GM23338 (cell line): ENCODE measurements around the gene TNPO1. TPM values are rescaled to one million over a fixed set of nuclear protein-coding genes. Genes with fewer than 3 reads are reported as not detected.

Experiments
- ATAC-seq: fragments of 200-7000 bp; cut with Tn5 transposase; 3 replicates; pipeline ENCODE4 v1.9.1; 2020
- DNase-seq: peaks from one replicate; pipeline ENCODE4 v3.0.0-alpha.2; 2015; ENCODE audit warnings: low spot score
- H2AFZ ChIP-seq: fragments of 200-600 bp; sonication (generic); 2 replicates; pipeline ENCODE4 v1.8.0; 2016; ENCODE audit warnings: antibody characterized with exemption, mild to moderate bottlenecking, moderate library complexity
- H3F3A ChIP-seq: fragments of 200-600 bp; sonication (generic); replicated peaks from 2 replicates; pipeline ENCODE4 v1.8.0; 2017; ENCODE audit warnings: antibody characterized with exemption, mixed run types, low read depth
- H3K27ac ChIP-seq: fragments of 200-600 bp; sonication (generic); 2 replicates; pipeline ENCODE4 v1.6.1; 2016; ENCODE audit warnings: low read depth
- H3K27me3 ChIP-seq: fragments of 200-600 bp; sonication (generic); 2 replicates; pipeline ENCODE4 v1.8.0; 2016; ENCODE audit warnings: mild to moderate bottlenecking, mixed run types, moderate library complexity; ENCODE audit not compliant: insufficient read depth
- H3K36me3 ChIP-seq: fragments of 200-600 bp; sonication (generic); 2 replicates; pipeline ENCODE4 v1.8.0; 2016; ENCODE audit warnings: mild to moderate bottlenecking; ENCODE audit not compliant: insufficient read depth
- H3K4me1 ChIP-seq: fragments of 200-600 bp; sonication (generic); 2 replicates; pipeline ENCODE4 v1.8.0; 2016; ENCODE audit warnings: mild to moderate bottlenecking, moderate library complexity; ENCODE audit not compliant: insufficient read depth
- H3K4me2 ChIP-seq: fragments of 200-600 bp; sonication (generic); 2 replicates; pipeline ENCODE4 v1.7.1; 2017; ENCODE audit warnings: mixed run types
- H3K4me3 ChIP-seq: fragments of 200-600 bp; sonication (generic); 2 replicates; pipeline ENCODE4 v1.6.1; 2016; ENCODE audit warnings: mixed run types
- H3K79me2 ChIP-seq: fragments of 200-600 bp; sonication (generic); replicated peaks from 2 replicates; pipeline ENCODE4 v1.8.0; 2017; ENCODE audit warnings: mild to moderate bottlenecking; ENCODE audit not compliant: insufficient read depth
- H3K9me2 ChIP-seq: fragments of 200-600 bp; sonication (generic); 2 replicates; pipeline ENCODE4 v1.8.0; 2017; ENCODE audit not compliant: insufficient read depth
- H4K20me1 ChIP-seq: fragments of 200-600 bp; sonication (generic); replicated peaks from 2 replicates; pipeline ENCODE4 v1.8.0; 2017; ENCODE audit warnings: mild to moderate bottlenecking; ENCODE audit not compliant: insufficient read depth
- H3K27ac Mint-ChIP-seq: 2 replicates; pipeline ENCODE4 v1.8.0; 2020; ENCODE audit warnings: inconsistent platforms, mild to moderate bottlenecking, moderate library complexity, mixed read lengths
- H3K27me3 Mint-ChIP-seq: 3 replicates; pipeline ENCODE4 v1.8.0; 2022; ENCODE audit warnings: low read depth, mild to moderate bottlenecking, moderate library complexity, mixed read lengths, inconsistent platforms; ENCODE audit not compliant: insufficient read depth, poor library complexity
- H3K36me3 Mint-ChIP-seq: 3 replicates; pipeline ENCODE4 v1.8.0; 2021; ENCODE audit warnings: low read depth, mild to moderate bottlenecking, inconsistent platforms, moderate library complexity, mixed read lengths
- H3K4me1 Mint-ChIP-seq: 3 replicates; pipeline ENCODE4 v1.8.0; 2020; ENCODE audit warnings: mild to moderate bottlenecking, inconsistent platforms, mixed read lengths
- H3K4me3 Mint-ChIP-seq: 3 replicates; pipeline ENCODE4 v1.8.0; 2021; ENCODE audit warnings: moderate library complexity, mild to moderate bottlenecking, inconsistent platforms, mixed read lengths
- H3K9me3 Mint-ChIP-seq: 3 replicates; pipeline ENCODE4 v1.8.0; 2020; ENCODE audit warnings: moderate library complexity, mild to moderate bottlenecking, inconsistent platforms, mixed read lengths
- CREB1 ChIP-seq: fragments of 250-450 bp; sonication (Bioruptor Pico); IDR thresholded peaks from 2 replicates; pipeline ENCODE4 v1.5.0; 2020; ENCODE audit warnings: low read depth, mild to moderate bottlenecking, moderate library complexity
- ETS1 ChIP-seq: IDR thresholded peaks from 2 replicates; pipeline ENCODE4 v1.6.1; 2016; ENCODE audit warnings: antibody characterized with exemption
- EZH2 ChIP-seq: fragments of 200-600 bp; sonication (generic); IDR thresholded peaks from one replicate; pipeline ENCODE4 v1.8.0; 2017; ENCODE audit warnings: antibody characterized with exemption, mild to moderate bottlenecking, low read depth; ENCODE audit not compliant: unreplicated experiment
- EZH2phosphoT487 ChIP-seq: fragments of 200-600 bp; sonication (generic); IDR thresholded peaks from one replicate; pipeline ENCODE4 v1.8.1; 2018; ENCODE audit warnings: antibody characterized with exemption; ENCODE audit not compliant: unreplicated experiment
- JUNB ChIP-seq: IDR thresholded peaks from one replicate; pipeline ENCODE4 v1.6.1; 2016; ENCODE audit warnings: antibody characterized with exemption; ENCODE audit not compliant: unreplicated experiment
- NANOG ChIP-seq: IDR thresholded peaks from 2 replicates; pipeline ENCODE4 v1.6.1; 2016; ENCODE audit warnings: antibody characterized with exemption, borderline replicate concordance
- POLR2AphosphoS5 ChIP-seq: IDR thresholded peaks from 2 replicates; pipeline ENCODE4 v1.6.1; 2016; ENCODE audit warnings: antibody characterized with exemption, low read depth
- STAT1 ChIP-seq: IDR thresholded peaks from one replicate; pipeline ENCODE4 v1.6.1; 2016; ENCODE audit warnings: antibody characterized with exemption; ENCODE audit not compliant: unreplicated experiment
- ZNF114 ChIP-seq: fragments of 250-450 bp; sonication (Bioruptor Pico); IDR thresholded peaks from 2 replicates; pipeline ENCODE4 v1.5.0; 2020; ENCODE audit warnings: mild to moderate bottlenecking, moderate library complexity
- ZNF331 ChIP-seq: fragments of 250-450 bp; sonication (Bioruptor Pico); IDR thresholded peaks from 2 replicates; pipeline ENCODE4 v1.5.0; 2020; ENCODE audit warnings: low read depth, mild to moderate bottlenecking, moderate library complexity
- ZNF462 ChIP-seq: fragments of 250-450 bp; sonication (Bioruptor Pico); IDR thresholded peaks from 2 replicates; pipeline ENCODE4 v1.5.0; 2020; ENCODE audit warnings: mild to moderate bottlenecking, moderate library complexity
- polyA plus RNA-seq: library from polyadenylated mRNA; unstranded; fragments of >200 nt; fragmentation: Nextera tagmentation; extraction: Ambion mirVana; gene quantifications from 2 replicates; pipeline ENCODE4 v1.2.1, GENCODE V29; 2016
- total RNA-seq: library from RNA; depleted of rRNA; stranded (reverse); fragments of >200 nt; shearing (Covaris generic); gene quantifications from 2 replicates; pipeline ENCODE4 v1.2.3, GENCODE V29; 2014
- TF ChIP-seq, protein P1 (sequence below): IDR thresholded peaks from one replicate; pipeline ENCODE4 v1.6.1; 2018; ENCODE audit warnings: antibody characterized with exemption; ENCODE audit not compliant: unreplicated experiment
- TF ChIP-seq, protein P2 (sequence below), 2 experiments: fragments of 200-600 bp in 1 of 2; sonication (generic) in 1 of 2; conservative IDR thresholded peaks; 2 replicates each; pipeline versions ENCODE4 v1.5.1 to v1.6.1; 2016 to 2017; ENCODE audit warnings: antibody characterized with exemption in 2 of 2, low read depth in 2 of 2, mild to moderate bottlenecking in 2 of 2, moderate library complexity in 1 of 2

Gene TNPO1
- total and polyA plus RNA-seq, 2 experiments from 2014 or later = 117 to 197 TPM

GRCh38 chr5:72940082-72940481 lies 123.6 kb downstream of the TNPO1 start:
- no peak overlapping the region for H3K4me2 ChIP-seq
- Mint-ChIP-seq H3K9me3 (peaks cover 10% of the 10 kb centered on the region), H3K27me3 (peaks cover 4% of the 10 kb centered on the region), H3K4me1 (no peaks in the 10 kb centered on the region), H3K4me3 (no peak overlapping the region), H3K36me3 (peaks cover 10% of the 10 kb centered on the region; the same call in 2 of the 3 replicates), H3K27ac (no peak overlapping the region)
- TF ChIP-seq EZH2phosphoT487 (no peak), ETS1 (no peak), NANOG (no peak), CREB1 (CRISPR knock-in tag) (no peak), ZNF462 (CRISPR knock-in tag) (no peak), STAT1 (no peak), JUNB (no peak), POLR2AphosphoS5 (no peak), EZH2 (no peak), ZNF331 (no peak), ZNF114 (CRISPR knock-in tag) (no peak)
- TF ChIP-seq, protein P1, sequence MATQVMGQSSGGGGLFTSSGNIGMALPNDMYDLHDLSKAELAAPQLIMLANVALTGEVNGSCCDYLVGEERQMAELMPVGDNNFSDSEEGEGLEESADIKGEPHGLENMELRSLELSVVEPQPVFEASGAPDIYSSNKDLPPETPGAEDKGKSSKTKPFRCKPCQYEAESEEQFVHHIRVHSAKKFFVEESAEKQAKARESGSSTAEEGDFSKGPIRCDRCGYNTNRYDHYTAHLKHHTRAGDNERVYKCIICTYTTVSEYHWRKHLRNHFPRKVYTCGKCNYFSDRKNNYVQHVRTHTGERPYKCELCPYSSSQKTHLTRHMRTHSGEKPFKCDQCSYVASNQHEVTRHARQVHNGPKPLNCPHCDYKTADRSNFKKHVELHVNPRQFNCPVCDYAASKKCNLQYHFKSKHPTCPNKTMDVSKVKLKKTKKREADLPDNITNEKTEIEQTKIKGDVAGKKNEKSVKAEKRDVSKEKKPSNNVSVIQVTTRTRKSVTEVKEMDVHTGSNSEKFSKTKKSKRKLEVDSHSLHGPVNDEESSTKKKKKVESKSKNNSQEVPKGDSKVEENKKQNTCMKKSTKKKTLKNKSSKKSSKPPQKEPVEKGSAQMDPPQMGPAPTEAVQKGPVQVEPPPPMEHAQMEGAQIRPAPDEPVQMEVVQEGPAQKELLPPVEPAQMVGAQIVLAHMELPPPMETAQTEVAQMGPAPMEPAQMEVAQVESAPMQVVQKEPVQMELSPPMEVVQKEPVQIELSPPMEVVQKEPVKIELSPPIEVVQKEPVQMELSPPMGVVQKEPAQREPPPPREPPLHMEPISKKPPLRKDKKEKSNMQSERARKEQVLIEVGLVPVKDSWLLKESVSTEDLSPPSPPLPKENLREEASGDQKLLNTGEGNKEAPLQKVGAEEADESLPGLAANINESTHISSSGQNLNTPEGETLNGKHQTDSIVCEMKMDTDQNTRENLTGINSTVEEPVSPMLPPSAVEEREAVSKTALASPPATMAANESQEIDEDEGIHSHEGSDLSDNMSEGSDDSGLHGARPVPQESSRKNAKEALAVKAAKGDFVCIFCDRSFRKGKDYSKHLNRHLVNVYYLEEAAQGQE = no peak
- TF ChIP-seq, protein P2, sequence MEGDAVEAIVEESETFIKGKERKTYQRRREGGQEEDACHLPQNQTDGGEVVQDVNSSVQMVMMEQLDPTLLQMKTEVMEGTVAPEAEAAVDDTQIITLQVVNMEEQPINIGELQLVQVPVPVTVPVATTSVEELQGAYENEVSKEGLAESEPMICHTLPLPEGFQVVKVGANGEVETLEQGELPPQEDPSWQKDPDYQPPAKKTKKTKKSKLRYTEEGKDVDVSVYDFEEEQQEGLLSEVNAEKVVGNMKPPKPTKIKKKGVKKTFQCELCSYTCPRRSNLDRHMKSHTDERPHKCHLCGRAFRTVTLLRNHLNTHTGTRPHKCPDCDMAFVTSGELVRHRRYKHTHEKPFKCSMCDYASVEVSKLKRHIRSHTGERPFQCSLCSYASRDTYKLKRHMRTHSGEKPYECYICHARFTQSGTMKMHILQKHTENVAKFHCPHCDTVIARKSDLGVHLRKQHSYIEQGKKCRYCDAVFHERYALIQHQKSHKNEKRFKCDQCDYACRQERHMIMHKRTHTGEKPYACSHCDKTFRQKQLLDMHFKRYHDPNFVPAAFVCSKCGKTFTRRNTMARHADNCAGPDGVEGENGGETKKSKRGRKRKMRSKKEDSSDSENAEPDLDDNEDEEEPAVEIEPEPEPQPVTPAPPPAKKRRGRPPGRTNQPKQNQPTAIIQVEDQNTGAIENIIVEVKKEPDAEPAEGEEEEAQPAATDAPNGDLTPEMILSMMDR (conservative IDR thresholded peaks at IDR 0.05; ENCODE audit: low read depth in 2 of 2) = no peak
- no peaks in the 10 kb centered on the region for H4K20me1 ChIP-seq
- ATAC-seq = no peak
- no peaks in the 10 kb centered on the region for H3K27me3 ChIP-seq
- no peaks in the 10 kb centered on the region for H3K4me1 ChIP-seq
- H3K79me2 ChIP-seq = no peaks in the 10 kb centered on the region
- no peak overlapping the region for H3K27ac ChIP-seq
- no peak overlapping the region for H2AFZ ChIP-seq
- no peak for DNase-seq
- H3K4me3 ChIP-seq = no peak overlapping the region
- H3K36me3 ChIP-seq = no peaks in the 10 kb centered on the region
- H3F3A ChIP-seq = no peaks in the 10 kb centered on the region
- no peaks in the 10 kb centered on the region for H3K9me2 ChIP-seq
